Stimulated activated CD4-positive, alpha-beta T cell treated with anti-CD3 and anti-CD28 coated beads, Interleukin-1b, Interleukin-23, amount 100 ng/mL, for 24 hours (primary cell): Measurements from ENCODE around the gene DBT.
"Not testable (repeated sequence)": the region's sequence is repeated elsewhere in the genome, so short reads cannot be mapped to it uniquely, and the experiment has no call there.

Experiments used
- DNase-seq, 4 experiments: peaks; one replicate each; pipeline ENCODE4 v3.0.0-alpha.2; 2020; ENCODE audit warnings: low read depth in 4 of 4, low spot score in 1 of 4

Gene DBT

DNA sequence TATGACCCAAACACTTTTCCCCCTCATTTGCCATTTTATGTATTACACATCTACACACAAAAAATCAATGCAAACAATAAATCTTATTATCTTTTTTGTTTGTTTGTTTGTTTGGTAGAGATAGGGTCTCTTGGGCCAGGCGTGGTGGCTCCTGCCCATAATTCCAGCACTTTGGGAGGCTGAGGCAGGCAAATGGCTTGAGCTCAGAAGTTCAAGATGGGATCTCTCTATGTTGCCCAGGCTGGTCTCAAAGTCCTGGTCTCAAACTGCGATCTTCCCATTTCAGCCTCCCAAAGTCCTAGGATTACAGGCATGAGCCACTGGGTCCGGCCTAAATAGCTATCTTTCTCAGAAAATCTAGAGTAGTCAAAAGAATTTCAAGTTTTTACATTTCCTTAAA lies 1.2 kb upstream of the DBT start:
- DNase-seq, result no peak

DNA sequence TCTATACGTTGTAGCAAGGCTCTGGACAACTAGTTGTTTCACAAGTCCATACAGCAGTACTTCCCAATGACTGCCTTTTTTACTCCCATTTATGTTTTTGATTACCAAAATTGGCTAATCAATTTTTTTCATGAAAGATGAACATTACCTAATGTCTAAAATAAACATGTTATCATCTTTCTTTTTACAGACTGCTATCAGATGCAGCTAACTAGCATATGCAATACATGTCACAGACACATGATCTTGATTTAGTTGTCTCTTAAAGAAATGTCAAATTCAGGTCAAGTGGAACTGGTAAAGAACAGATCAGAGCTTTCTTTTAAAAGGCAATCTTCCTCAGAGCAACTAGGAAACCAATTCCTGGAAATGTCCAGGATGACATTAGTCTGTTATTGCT lies 630 bp upstream of the DBT start:
- no peak for DNase-seq

DNA sequence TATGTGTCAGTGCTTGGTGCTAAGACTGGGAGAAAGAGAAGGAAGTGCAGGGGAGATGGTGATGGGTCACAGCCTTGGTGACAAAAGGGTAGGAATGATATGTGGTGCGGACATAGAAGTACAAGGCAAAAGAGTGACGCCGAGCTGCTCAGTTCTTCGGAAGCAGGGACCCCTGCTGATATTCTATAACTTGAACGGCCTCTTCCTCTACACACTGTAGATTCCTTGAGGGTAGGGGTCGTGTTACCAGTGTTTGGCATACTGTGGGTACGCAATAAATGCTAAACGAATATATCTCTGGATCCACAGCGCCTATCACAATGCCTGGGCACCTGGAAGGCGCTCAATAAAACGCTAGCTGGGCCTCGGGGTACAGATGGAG lies 488 bp downstream of the DBT start:
- DNase-seq, result no peak

DNA sequence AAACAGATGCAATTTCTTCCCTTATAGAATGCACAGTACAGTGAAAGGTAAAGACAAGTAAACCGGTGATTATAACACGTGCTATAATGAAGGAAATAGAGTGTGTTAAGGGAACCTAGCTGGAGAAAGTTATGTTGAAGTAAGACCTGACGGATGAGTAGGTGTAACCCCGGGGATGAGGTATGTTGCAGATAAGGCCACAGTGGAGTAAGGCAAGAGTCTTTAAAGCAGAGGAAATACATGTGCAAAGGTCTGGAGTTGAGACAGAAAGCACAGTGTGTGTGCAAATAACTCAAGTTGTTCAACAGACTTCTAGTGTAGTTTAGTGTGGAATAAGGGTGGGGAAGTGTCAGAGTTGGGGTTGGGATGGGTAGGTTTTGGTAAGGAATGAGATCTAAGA lies 2.9 kb downstream of the DBT start:
- no peak for DNase-seq

DNA sequence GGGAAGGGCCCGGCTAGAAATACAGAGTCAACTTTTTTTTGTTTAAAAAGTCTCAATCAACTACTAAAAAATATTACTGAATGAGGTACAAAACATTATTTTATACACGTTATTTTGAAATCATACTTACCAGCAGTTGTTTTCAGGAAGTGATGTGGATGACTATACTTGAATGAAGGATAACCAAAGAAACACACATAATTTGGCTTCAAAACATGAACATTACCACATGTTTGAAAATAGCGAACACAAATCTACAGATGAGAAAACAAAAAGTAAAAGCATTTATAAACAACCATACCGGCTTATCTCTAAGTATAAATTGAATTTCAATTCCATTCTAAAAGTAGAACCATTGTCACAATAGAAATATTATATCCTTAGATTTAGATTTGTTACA lies 9.0 kb downstream of the DBT start:
- no peak for DNase-seq

DNA sequence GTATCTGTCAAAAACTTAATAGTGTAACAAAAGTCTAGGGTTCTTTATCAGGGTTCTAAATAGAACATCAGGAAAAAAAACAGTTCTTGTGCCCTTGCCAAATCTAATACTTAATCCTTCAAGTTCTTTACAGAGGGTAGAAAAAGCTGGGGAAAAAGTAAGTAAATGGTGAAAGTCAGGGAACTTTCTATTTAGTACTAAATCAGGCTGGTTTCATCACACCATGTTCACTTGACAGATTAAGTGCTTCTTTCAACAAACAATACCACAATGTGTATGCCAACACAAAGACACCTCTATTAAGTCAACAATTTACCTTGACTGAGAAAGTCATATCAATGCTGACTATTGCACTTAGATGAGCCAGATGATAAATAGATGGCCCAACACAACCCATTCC lies 9.7 kb downstream of the DBT start:
- DNase-seq, result no peak

DNA sequence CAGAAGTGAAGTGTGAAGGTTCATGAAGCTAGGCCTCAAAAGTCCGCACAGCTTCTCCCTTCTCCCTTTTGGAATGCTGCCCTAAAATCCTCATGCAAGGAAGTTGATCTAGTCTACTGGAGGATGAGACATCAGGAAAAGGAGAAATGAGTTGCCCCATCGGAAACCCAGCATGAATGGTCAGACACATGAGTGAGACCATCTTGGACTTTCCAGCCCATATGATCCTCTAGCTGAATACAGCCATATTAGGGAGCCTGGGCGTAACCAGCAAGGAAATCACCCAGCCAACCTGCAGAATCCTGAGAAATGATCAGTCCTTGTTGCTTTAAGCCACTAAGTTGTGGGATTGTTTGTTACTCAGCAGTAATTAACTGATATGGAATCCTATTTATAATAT lies 12.5 kb downstream of the DBT start:
- DNase-seq, result no peak

DNA sequence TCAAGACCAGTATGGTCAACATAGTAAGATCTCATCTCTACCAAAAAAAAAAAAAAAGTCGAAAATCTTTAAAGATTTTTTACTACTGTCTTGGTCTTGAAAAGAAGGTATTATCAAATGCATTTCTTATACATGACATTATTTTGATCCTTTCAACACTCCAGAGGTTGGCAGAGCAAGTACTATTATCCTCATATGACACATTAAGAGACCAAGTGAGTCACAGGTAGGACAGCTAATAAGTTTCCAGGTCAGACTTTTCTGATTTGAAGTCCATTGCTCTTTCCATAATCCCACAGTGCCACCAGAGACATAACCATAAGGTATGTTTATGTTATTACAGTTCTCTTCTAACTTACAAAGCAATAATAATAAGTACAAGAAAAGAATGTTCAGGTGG lies 15.2 kb downstream of the DBT start:
- no peak for DNase-seq

DNA sequence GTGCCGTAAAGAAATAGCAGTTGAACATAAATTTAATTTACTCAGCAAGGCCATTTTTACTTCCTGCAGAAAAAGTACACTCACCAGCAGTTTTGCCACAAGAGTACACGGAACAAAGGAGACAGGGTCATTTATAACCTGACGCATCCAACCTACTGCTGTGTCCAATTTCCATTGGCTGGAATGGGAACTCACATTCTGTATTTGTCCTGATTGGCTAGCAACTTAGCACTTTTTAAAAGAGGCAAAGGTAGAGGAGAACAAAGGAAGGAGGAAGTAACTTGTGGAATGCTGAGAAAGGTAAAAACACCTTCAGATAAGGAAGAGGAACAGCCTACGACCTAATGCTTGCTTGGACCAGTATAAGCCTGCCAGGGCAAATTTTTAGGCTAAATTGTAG lies 16.1 kb downstream of the DBT start:
- DNase-seq, result not testable (repeated sequence)

DNA sequence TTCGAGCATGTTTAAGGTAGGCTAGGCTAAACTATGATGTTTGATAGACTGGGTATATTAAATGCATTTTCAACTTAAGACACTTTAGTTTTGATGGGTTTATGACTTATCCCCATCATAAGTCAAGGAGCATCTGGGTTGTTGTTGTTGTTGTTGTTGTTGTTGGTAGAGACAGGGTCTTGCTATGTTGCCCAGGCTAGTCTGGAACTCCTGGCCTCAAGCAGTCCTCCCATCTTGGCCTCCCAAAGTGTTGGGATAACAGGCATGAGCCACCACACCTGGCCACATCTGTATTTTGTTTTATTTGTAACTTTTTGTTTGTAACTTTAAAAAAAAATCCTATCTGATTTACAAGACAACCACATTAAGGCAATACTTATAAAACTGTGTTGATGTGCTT lies 17.5 kb downstream of the DBT start:
- no peak for DNase-seq

DNA sequence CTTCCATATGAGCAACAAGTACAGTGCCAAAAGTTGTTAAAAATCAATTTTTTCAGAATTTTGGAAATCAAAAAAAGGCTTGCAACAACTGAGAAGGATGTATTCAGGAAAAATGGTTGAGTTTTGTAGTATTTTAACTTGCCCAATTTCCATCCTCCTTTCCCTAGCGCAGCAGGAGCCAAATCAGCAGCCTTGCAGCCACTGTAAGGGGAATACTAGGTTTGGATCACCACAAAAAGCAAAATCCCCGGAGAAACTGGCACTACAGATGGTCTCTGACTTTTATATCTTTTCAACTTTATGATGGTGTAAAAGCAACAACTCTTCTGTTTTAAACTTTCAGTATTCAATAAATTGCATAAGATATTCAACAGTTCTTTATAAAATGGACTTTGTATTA lies 17.9 kb downstream of the DBT start:
- no peak for DNase-seq

DNA sequence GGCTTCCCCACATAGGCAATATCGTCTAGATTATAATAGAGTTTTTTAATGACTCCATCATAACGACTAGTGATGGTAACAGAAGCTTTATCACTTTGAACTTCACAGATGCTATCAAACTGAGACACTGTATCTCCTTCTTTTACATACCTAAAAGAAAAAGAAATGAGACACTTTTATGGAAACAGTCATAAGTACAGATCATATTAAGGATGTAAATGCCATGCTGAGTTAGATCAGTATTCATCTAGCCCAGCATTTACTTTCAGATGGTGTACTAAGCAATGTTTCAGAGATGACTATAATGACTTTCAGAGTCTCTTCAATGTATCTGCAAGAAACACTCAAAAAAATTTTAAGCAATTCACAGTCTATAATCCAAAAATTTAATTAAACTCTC lies 18.9 kb downstream of the DBT start:
- DNase-seq, result no peak

DNA sequence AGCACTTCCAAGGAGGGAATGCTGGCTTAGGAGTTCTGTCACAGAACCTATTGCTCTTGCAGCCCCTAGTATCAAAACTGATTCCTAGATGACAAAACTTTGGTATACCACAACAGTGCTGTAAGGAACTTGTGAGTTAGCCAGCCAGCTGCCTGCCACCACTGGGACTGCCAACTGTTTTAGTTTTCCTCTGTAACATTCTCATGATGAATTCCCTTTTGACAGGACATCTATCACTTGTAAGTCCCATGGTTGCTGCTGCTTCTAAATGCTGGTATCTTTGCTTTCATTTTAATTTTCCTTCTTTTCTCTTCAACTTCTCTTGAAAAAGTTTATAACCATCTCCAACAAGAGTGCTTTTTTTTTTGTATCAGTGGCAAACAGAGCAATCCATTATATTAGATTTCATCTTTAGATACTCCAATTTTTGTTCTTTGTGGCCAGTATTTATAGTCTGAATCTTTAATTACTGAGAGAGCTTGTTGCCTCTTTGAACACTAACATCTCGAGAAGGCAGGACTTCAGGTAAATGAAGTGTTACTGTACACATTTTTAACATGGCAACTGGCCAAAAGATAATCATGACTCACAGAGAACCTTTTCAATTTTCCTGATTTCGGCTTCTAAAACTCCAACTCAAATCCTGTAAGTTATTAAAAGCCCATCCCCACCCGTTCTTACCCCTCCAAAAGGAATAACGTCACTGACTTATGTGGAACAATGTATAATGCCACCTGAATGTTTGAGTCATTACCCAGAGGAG lies 19.8 kb downstream of the DBT start:
- DNase-seq, result no peak

DNA sequence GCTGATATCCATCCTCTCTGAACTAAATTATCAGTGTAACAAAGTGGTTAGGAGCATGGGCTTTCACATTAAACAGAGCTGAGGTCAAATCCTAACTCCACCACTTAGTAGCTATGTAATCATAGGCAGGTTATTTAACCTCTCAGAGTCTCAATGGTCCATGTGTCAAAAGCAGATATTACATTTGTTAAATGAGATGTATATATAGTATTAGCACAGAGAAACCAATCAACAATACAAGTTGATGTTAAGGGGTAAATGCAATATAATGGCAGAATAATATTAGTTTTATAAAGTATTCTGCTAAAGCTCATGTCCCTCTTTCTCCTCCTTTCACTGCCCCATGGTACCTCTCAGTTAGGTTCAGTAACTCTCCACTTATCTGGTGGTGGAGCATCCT lies 27.2 kb downstream of the DBT start:
- no peak for DNase-seq

DNA sequence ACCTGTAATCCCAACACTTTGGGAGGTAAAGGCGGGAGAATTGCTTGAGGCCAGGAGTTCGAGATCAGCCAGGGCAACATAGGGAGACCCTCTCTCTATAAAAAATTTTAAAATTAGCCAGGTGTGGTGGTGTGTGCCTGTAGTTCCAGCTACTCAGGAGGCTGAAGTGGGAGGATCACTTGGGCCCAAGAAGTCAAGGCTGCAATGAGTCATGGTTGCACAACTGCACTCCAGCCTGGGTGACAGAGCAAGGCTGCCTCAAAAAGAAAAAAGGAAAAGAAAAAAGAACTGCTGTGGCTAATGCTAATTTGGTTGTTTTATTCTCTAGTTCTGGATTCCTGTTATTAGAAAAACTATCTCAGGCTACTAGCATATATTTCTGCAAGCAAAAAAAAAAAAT lies 29.8 kb downstream of the DBT start:
- DNase-seq, result no peak

DNA sequence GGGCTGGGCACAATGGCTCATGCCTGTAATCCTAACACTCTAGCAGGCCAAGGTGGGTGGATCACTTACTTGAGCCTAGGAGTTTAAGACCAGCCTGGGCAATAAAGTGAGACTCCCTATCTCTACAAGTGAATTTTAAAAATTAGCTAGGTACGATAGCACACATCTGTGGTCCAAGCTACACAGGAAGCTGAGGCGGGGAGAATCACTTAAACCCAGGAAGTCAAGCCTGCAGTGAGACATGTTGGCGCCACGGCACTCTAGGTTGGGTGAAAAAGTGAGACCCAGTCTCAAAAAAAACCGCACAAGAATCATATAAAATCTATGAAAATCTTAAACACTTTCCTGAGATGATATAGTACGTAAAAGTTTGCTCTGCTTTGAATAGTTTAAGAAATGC lies 30.2 kb downstream of the DBT start:
- no peak for DNase-seq

DNA sequence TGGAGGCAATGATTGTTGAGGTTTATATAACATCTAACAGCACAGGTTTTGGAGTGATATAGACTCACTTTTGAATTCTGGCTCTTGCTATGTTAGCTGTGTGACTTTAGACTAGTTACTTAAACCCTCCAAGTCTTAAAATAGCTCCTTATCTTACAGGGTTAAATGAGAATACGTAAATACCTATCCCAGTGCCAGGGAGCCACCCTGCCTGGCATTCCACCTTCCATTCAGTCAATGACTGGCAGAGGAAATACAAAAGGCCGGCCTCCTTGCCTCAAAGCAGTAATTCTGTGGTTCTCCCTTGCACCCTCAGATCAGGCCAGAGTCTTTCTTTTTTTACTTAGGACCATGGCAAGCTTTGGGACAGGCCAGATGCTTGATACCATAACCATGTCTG lies 31.8 kb downstream of the DBT start:
- DNase-seq, result no peak

DNA sequence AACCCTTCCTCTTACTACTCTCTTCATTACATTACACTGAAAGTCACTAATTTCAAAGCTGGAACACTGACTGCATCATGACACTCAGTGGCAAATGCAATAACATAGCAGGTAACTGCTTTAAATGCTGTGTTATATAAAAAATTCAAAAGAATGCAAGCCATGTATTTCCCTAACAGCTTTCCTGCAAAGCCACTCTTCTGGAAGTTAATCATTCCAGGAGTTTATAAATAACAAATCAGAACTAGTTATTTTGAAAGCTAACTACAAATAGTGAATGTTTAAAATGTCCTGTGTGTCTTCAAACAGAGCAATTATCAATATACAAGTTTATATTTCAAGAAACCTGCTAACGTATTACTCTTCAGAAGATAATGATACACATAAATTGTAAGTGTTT lies 34.5 kb downstream of the DBT start:
- no peak for DNase-seq

DNA sequence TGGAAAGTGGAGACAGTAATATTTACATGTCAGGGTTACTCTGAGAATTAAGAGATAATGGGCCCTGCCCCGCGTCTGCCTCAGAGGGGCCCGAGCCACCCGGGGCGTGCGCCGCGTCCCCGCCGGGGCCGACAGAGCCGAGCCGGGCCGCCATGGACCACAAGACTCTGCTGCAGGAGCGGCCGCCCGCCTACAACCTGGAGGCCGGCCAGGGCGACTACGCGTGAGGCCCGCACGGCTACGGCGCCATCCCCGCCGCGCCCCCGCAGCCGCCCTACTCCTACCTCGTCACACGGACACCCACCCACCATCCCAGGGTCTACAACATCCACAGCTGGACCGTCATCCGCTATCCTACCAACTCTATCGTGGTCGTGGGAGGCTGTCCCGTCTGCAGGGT lies 36.5 kb downstream of the DBT start:
- DNase-seq, result no peak

DNA sequence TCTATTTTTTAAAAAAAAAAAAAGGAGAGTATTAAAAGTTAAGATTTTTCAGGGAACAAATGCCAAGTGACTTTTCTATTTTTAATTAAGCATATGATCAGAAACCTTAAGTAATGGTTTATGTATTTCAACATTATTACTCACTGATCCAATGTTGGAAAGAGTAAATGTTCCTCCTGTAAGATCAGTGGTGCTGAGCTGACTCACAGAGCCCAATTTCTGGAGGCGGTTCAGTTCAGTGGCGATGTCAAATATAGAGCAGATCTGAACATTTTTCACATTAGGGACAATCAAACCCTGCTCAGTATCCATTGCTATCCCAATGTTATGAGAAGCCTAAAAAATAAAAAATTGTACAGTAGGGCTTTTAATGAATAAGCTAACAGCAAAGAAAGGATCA lies 43.3 kb downstream of the DBT start:
- no peak for DNase-seq

DNA sequence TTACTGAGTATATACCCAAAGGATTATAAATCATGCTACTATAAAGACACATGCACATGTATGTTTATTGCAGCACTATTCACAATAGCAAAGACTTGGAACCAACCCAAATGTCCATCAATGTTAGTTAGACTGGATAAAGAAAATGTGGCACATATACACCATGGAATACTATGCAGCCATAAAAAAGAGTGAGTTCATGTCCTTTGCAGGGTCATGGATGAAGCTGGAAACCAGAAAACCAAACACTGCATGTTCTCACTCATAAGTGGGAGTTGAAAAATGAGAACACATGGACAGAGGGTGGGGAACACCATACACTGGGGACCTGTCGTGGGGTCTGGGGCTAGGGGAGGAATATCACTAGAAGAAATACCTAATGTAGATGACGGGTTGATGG lies 44.0 kb downstream of the DBT start:
- not testable (repeated sequence) for DNase-seq

DNA sequence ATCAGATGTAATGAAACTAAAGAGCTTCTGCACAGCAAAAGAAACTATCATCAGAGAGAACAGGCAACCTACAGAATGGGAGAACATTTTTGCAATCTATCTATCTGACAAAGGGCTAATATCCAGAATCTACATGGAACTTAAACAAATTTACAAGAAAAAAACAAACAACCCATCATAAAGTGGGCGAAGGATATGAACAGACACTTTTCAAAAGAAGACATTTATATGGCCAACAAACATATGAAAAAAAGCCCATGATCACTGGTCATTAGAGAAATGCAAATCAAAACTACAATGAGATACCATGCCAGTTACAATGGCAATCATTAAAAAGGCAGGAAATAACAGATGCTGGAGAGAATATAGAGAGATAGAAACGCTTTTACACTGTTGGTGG lies 44.5 kb downstream of the DBT start:
- DNase-seq, result not testable (repeated sequence)

DNA sequence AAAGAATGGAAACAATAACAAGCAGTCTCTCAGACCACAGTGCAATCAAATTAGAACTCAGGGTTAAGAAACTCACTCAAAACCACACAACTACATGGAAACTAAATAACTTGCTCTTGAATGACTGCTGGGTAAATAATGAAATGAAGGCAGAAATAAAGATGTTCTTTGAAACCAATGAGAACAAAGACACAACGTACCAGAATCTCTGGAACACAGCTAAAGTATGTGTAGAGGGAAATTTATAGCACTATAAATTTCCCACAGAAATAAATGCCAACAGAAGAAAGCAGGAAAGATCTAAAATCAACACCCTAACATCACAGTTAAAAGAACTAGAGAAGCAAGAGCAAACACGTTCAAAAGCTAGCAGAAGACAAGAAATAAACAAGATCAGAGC lies 46.9 kb downstream of the DBT start:
- not testable (repeated sequence) for DNase-seq

DNA sequence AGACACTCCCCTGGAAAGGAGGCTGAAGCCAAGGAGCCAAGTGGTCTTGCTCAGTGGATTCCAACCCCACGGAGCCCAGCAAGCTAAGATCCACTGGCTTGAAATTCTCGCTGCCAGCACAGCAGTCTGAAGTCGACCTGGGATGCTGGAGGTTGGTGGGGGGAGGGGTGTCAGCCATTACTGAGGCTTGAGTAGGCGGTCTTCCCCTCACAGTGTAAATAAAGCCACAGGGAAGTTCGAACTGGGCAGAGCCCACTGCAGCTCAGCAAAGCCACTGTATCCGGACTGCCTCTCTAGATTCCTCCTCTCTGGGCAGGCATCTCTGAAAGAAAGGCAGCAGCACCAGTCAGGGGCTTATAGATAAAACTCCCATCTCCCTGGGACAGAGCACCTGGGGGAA lies 49.6 kb downstream of the DBT start:
- not testable (repeated sequence) for DNase-seq
